ENCODE measurements around the gene RNGTT. TPM values are rescaled to one million over a fixed set of nuclear protein-coding genes. Genes with fewer than 3 reads are reported as not detected.

The RNGTT gene
- total RNA-seq: 10 to 100 TPM in 1 of 2 donors, 1 to 10 TPM in 1; 7.5 to 11.3 TPM

GRCh38 chr6:88963139-88964090, at the start of gene RNGTT:
Gene RNGTT, minus strand, starts transcription at chr6:88963618. Its CDS starts 209 bp downstream, at chr6:88963409.
- peak within 1 kb of the TSS; percentile 83 to 92 for H3K27ac ChIP-seq
- no peaks in the 10 kb centered on the region for H3K36me3 ChIP-seq
- DNase-seq (ENCODE audit: low spot score): peak; percentile 98
- H3K4me1 ChIP-seq: peaks cover 0 to 28% of the 10 kb centered on the region in 2 donors
- TF ChIP-seq CTCF (IDR thresholded peaks at IDR 0.05): no peak
- peak within 1 kb of the TSS; percentile 79 to 98 for H3K4me3 ChIP-seq
- H3K27me3 ChIP-seq: no peaks in the 10 kb centered on the region
- H3K9me3 ChIP-seq: peaks cover 0 to 12% of the 10 kb centered on the region in 2 donors

DNA sequence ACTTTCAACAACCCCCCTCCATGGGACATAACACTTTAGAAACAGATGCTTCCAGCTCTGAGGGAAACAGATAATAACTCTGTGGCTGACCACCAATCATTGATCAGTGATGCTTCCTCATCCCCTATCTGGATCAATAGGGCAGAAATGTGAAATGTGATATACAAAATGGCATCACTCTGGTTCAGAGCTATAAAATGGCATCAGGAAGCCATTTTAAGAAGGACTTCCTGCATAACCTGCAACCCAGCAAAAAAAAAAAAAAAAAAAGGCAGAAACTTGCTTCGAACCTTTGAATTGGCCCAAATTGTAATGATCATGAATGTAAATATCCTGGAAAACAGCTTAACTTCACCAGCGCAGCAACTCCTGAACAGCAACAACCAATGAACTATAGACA, 48.0 kb upstream of the RNGTT start:
- no peaks in the 10 kb centered on the region for H3K36me3 ChIP-seq
- no peaks in the 10 kb centered on the region for H3K4me1 ChIP-seq
- H3K4me3 ChIP-seq: no peak overlapping the region
- H3K9me3 ChIP-seq: peaks cover 0 to 3% of the 10 kb centered on the region in 2 donors
- H3K27ac ChIP-seq: no peak overlapping the region
- no peak for TF ChIP-seq CTCF (IDR thresholded peaks at IDR 0.05)
- no peaks in the 10 kb centered on the region for H3K27me3 ChIP-seq
- DNase-seq (ENCODE audit: low spot score): no peak

DNA sequence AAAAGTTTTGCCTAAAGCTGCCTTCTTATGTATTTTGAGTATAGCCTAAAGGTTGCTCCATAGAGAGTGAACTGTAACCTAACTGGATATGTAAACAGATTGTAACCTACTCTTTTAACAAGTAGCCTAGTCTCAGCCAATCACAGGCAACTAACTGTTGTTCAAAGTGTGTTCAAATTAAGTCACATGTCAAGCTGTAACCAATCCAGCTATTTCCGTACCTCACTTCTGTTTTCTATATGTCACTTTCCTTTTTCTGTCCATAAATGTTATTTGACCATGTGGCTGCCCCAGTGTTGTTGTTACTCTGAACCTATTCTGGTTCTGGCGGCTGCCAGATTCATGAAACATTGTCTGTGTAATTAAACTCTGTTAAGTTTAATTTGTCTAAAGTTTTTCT, 47.4 kb upstream of the RNGTT start:
- Histone ChIP-seq H3K4me1 (no peaks in the 10 kb centered on the region), H3K36me3 (no peaks in the 10 kb centered on the region), H3K27me3 (no peaks in the 10 kb centered on the region), H3K27ac (no peak overlapping the region), H3K4me3 (no peak overlapping the region), H3K9me3 (peaks cover 0 to under 1% of the 10 kb centered on the region in 2 donors)
- no peak for DNase-seq (ENCODE audit: low spot score)
- no peak for TF ChIP-seq CTCF (IDR thresholded peaks at IDR 0.05)

GRCh38 chr6:89009624-89010059, 46.2 kb upstream of the RNGTT start:
- Histone ChIP-seq H3K4me3 (no peak overlapping the region), H3K36me3 (no peaks in the 10 kb centered on the region), H3K9me3 (no peaks in the 10 kb centered on the region), H3K27ac (no peak overlapping the region), H3K4me1 (no peaks in the 10 kb centered on the region), H3K27me3 (no peaks in the 10 kb centered on the region)
- TF ChIP-seq CTCF (IDR thresholded peaks at IDR 0.05): no peak
- no peak for DNase-seq (ENCODE audit: low spot score)

DNA sequence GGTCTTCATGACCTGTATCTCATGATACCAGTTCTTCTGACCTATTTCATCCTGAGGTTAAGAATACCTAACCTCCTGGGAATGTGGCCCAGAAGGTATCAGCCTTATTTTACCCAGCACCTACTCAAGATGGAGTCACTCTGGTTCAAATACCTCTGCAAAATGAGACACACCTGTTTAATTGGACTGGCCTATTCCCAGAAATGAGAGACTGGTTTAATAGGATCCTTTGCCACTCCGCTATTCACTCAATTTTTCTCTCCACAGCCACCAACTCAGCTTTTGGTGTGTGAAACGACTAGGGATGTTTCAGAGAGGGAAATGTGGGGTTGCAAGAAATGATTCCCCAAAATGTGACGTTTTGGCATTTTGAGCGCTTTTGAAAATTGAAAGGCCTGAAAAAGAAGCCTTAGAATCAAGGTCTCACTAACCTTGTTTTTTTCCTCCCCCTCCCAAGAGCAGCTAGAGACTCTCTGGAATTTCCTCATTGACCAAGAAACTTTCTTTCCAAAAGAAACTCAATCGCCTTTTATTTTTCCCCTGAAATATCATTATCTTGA, 45.5 kb upstream of the RNGTT start:
- Histone ChIP-seq H3K4me3 (no peak overlapping the region), H3K9me3 (no peaks in the 10 kb centered on the region), H3K36me3 (no peaks in the 10 kb centered on the region), H3K4me1 (no peaks in the 10 kb centered on the region), H3K27me3 (no peaks in the 10 kb centered on the region), H3K27ac (no peak overlapping the region)
- no peak for DNase-seq (ENCODE audit: low spot score)
- no peak for TF ChIP-seq CTCF (IDR thresholded peaks at IDR 0.05)
